HG03196 (cell line): Measurements from ENCODE around the gene FHIT.

Source experiments
- ATAC-seq: cut with Tn5 transposase; IDR thresholded peaks from one replicate; pipeline ENCODE4 v1.9.1; 2021; ENCODE audit not compliant: unreplicated experiment

The FHIT gene

GRCh38 chr3:59727902-59728586 is 1523.2 kb downstream of the FHIT start:
- ATAC-seq: no peak

- no peak for ATAC-seq
These were observed 1525.0 kb downstream of the FHIT start for GRCh38 chr3:59726279-59726678.

GRCh38 chr3:59717679-59718205 is 1533.5 kb downstream of the FHIT start:
- no peak for ATAC-seq

GRCh38 chr3:59714066-59714465 is 1537.2 kb downstream of the FHIT start:
- ATAC-seq: no peak

- no peak for ATAC-seq
These were observed 1540.7 kb downstream of the FHIT start for GRCh38 chr3:59710554-59710953.

- no peak for ATAC-seq
These were observed 1541.3 kb downstream of the FHIT start for GRCh38 chr3:59709702-59710553.

GRCh38 chr3:59708202-59708601 is 1543.0 kb downstream of the FHIT start:
- ATAC-seq: no peak

GRCh38 chr3:59704292-59704691 is 1547.0 kb downstream of the FHIT start:
- no peak for ATAC-seq

- no peak for ATAC-seq
These were observed 1551.5 kb downstream of the FHIT start for GRCh38 chr3:59699648-59700320.
